NCI-H187 treated with DMSO at 0.1 percent for 48 hours (cell line): ENCODE results near the gene ZDHHC11B.
"Not testable (repeated sequence)": the region's sequence is repeated elsewhere in the genome, so short reads cannot be mapped to it uniquely, and the experiment has no call there.

ENCODE experiments used
- DNase-seq: peaks from one replicate; lab custom pipeline; 2025; lab: John Stamatoyannopoulos, UW

Gene ZDHHC11B

GRCh38 chr5:752532-753115 lies 31.9 kb downstream of the ZDHHC11B start:
- not testable (repeated sequence) for DNase-seq

DNA sequence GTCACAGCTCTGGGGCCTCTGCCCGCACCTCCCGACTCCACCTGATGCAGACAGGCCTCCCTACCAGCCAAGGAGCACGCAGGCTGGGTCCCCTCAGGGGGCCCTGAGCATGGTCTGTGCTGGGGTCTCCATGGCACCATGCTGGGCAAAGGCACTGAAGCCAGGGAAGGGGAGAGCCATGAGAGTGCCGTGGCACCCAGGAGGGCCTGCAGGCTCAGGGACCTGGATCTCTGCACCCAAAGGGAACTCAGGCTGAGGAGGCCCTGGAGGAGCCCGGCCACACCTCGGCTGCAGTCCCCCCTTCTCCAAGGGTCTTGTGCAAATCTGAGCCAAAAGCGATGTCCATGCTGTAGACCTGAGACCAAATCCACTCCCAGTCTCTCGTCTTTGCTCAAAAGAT lies 32.5 kb downstream of the ZDHHC11B start:
- not testable (repeated sequence) for DNase-seq

GRCh38 chr5:751496-751895 lies 33.0 kb downstream of the ZDHHC11B start:
- DNase-seq, result no peak

DNA sequence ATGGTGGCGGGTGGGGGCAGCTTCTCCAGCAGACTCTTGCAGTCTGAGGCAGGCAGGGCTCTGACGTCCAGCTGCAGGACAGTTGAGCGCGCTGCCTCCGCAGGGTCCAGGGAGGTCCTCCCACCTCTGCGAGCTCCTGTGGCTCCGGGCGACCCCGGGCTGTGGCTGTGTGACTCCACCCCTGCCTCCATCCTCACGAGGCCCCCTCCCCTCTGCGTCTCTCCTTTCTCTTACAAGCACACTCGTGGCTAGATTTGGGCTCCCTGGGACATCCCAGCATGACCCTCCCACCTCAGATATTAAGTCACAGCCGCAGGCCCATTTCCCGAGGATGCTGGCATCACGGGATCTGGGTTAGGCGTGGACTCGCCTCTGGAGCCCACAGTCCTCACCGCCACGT lies 34.3 kb downstream of the ZDHHC11B start:
- DNase-seq, result not testable (repeated sequence)

DNA sequence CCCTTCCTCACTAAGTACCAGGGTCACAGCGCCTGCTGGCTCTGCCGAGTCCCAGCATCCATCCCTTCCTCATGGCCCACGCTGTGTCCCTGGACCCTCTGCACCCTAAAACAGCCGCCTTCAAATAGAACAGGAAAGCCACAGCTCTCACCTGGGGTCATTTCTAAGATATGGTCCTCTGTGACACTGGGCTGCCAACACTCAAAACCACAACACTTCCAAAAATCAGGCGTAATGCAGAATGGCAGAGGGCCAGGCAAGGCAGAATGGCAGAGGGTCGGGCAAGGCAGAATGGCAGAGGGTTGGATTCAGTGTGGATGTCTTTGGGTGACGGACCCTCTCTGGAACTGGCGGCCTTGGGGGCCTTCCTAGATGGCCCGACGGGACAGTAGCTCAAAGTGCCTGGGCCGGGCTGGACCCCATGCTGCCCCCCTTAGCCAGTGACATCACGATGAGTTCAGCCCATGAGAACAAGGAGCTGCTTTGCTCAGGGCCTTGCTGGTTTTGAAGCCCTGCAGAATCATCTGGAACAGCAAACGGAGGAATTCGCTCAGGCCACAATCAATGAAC lies 35.3 kb downstream of the ZDHHC11B start:
- no peak for DNase-seq

GRCh38 chr5:748011-748980 lies 36.2 kb downstream of the ZDHHC11B start:
- not testable (repeated sequence) for DNase-seq

DNA sequence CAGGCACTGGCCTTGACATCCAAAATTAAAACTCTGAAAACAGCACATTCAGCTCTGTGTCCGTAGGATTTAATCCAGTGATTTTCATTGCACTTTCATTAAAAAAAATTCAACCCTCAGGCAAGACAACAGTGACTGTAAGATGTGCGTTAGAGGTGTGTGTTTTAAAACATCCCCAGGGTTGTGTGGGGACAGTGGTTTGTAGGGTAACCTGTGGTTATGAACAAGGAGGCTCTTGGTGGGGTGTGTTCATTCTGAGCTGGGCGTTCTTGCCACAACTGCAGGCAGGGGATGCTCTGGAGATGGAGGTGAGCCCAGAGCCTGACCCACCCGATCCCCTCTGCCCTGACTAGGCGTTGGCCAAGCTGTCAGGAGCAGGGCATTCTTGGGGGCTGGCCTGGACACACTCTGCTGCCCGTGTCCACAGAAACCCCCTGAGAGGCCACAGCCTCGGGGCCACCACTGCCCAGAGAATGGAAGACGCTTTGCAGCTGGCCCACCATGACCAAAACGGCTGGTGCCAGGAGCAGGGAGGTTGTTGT lies 37.2 kb downstream of the ZDHHC11B start:
- not testable (repeated sequence) for DNase-seq

DNA sequence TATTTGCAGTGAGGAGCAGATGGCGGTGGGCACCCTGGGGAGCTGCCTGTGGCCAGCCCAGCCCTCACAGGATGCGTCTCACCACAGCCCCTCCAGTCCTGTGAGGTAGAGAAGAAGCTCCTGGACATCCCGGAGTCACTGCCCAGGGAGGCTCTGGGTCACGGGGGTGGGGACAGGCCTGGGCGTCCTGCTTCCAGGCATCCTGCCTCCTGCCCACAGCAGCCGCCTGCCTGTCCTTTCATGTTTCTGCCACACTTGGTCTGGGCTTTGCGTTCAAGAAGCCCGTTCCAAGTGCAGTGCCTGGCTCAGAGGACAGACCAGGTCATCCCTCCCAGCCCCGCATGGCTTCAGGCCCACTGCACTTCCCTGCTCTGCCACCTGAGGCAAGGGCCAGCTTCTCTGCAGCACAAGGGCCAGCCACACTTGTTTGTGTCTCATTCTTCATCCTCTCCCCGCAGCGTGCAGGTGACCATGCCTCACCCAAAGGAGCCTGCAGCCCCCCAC lies 38.2 kb downstream of the ZDHHC11B start:
- no peak for DNase-seq

DNA sequence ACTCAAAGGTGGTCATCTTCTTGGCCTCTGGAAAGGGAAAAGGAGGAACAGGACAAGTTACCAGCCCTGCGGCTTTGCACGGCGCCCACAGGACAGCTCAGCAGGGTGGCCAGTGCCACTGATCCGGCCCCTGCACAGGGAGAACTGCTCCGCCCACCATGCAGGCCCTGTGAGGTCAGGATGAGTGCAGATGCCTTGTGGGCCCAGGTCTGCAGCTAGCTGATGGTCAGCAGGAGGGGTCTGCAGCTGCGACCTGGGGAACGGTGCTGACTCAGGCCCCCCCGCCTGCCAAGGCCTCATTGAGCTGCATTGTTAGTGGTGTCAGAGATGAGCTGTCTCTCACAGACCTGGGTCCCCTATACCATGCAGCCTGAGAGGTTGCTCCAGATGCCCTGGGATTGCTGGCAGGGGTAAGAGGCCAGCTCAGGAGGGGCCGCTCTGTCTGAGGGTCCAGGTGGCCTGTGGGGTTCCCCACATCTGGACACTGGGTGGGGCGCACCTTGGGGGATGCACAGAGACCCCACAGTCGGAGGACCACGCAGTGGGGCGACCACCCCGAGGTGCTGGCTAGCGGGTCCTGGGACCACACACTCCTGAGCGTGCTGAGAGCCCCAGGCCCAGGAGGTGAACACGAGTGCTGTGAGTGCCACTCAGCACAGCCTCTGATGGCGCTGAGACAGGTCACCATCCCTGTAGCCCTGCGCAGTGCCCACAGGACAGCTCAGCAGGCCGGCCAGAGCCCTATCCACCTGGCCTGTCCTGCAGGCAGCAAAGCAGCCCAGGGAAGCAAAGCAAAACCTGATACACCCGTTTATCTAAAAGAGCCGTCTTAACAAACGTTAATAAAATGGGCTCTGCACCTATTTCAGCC lies 39.0 kb downstream of the ZDHHC11B start:
- DNase-seq, result not testable (repeated sequence)

- not testable (repeated sequence) for DNase-seq
Observed at GRCh38 chr5:743696-744404, 40.7 kb downstream of the ZDHHC11B start.

DNA sequence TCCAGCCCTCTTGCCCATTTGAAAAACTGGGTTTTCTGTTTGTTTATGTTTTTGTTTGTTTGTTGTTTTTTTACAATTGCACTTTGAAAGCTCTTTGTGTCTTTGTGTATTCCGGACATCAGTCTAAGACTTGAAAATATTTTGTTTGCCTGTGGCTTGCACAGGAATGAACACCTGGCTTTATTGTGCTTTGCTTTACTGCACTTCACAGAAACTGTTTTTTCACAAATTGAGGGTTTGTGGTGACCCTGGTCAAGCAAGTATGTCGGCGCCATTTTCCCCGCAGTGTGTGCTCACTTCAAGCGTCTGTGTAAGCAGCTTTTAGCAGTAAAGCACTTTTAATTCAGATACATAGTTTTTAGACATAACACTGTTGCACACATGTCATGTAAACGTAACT lies 42.3 kb downstream of the ZDHHC11B start:
- DNase-seq, result not testable (repeated sequence)

GRCh38 chr5:734145-734544 lies 50.4 kb downstream of the ZDHHC11B start:
- DNase-seq, result not testable (repeated sequence)

DNA sequence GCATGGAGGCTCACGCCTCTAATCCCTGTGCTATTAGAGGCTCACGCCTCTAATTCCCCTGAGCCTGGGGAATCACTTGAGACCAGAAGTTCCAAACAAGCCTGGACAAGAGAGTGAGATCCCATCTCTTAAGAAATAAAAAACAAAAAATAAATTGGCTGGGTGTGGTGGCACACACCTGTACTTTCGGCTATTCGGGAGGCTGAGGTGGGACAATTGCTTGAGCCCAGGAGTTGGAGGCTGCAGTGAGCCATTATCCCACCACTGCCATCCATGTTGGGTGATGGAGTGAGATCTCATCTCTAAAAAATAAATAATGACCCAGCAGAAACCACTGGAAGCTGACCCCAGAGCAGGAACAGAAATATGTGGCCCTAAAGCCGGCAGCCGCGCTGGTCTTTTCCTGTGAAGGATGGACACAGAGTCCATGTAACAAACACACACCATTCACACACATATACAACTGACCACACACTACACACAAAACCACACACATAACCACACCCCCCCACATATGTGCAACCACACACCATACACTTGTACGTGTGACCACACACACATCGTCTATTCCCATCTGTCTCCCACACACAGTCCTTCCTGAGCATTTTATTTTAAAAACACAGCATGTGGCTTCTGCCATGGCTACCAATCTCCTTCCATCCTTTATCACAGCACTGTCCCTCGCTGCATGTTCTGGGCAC lies 51.6 kb downstream of the ZDHHC11B start:
- DNase-seq, result not testable (repeated sequence)

DNA sequence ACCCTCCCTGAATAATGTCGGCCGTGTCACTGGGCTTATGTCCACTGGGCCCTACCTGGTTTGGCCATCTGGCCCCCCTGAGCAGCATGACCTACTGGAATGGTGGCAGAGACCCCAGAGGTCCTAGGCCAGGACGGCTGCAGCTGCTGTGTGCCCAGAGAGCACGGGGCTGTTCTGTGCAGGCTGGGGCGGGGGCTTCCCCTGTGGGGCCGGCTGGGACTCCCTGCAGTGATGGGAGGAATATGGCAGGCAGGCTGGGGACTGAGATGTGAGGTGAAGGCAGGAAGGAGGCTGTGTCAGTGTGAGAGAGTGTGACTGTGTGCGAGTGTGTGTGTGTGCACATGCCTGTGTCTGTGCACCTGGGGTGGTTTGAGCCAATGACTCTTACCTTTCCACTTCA lies 55.3 kb downstream of the ZDHHC11B start:
- DNase-seq, result not testable (repeated sequence)

DNA sequence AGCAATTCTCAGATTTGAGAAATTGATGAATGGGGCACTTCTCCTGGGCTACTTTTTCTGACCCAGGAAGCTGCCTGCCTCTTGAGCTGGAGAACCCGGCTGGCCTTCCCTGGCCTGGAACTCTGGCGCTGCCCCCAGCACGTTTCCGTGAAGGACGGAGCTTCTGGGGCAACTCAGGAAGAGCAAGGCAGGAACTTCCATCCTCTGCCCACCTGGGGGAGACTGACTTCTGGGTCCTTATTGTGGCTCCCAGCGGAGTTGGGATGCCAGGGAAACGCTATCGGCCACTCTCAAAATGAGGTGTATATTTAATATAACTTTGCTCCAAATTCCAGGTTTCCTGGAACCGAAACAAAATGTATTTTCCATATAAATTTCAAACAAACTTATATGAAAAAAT lies 57.4 kb downstream of the ZDHHC11B start:
- DNase-seq, result not testable (repeated sequence)

GRCh38 chr5:723865-724264 lies 60.7 kb downstream of the ZDHHC11B start:
- not testable (repeated sequence) for DNase-seq

- not testable (repeated sequence) for DNase-seq
Observed at GRCh38 chr5:723309-723708, 61.2 kb downstream of the ZDHHC11B start.

DNA sequence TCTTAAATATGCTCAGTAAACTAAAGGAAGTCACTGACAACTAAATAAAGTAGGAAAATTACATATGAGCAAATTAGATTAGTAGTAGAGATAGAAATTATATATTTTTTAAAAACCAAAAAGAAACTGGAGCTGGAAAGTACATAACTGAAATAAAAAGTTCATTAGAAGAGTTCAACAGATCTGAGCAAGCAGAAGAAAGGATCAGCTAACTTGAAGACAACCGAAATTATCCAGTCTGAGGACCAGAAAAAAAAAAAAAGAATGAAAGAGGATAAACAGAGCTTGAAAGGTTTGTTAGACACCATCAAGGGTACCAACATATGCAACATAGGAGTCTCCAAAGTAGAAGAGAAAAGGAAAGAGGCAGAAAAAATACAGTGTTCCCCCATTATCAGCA lies 65.2 kb downstream of the ZDHHC11B start:
- not testable (repeated sequence) for DNase-seq

DNA sequence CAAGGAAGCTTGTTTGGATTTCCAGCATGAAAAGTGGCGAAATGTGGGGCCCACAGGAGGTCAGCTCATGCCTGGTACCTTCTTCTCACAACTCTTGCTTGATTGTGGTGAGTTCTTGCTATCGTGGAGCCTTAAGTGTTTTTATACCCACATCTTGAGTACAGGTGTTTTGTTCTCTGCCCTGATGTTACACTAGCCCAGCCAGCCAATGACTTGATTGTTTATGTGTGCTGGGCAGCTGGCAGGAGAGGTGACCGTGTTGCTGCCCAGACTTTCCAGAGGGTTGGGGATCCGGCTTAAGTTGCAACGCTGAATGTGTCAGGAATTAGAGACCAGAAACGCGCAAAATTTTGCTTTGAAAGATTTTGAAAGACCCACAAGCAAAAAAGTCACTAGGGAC lies 67.4 kb downstream of the ZDHHC11B start:
- DNase-seq, result no peak

DNA sequence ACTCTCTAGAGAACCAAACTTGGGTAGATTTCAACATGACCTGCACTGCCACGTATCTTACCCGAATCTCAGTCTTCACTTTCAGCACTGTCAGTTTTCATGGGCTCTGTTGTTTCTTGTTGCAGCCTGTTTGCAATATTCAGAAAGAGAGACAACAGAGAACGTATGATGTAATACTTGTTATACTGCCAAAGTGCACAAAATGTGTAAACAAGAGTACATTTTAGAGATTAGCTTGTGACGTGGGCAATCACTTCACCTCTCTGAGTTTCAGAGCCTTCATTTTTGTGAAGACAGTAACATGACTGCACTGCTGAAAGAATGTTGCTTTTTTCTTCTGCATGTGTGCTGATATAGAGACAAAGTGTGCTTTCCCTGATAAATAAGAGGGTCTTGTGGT lies 67.8 kb downstream of the ZDHHC11B start:
- DNase-seq, result not testable (repeated sequence)
